T-helper 2 cell treated with Interferon-gamma antibody and Interleukin-4, amounts not matched to agents 100 ng/mL and 5 ng/mL, for 36 hours (primary cell): ENCODE results near the gene PLK5. TPM values are rescaled to one million over a fixed set of nuclear protein-coding genes. Genes with fewer than 3 reads are reported as not detected.
"Not testable (repeated sequence)": the region's sequence is repeated elsewhere in the genome, so short reads cannot be mapped to it uniquely, and the experiment has no call there.

Source experiments
- intact Hi-C: fragments of 100-400 bp; cut with micrococcal nuclease; formaldehyde crosslinking; loops from one replicate; pipeline ENCODE4 v1.15.1; 2023
- total RNA-seq: library from RNA; stranded (reverse); gene quantifications from 2 replicates; pipeline ENCODE4 v1.2.3, GENCODE V29; 2022

Gene PLK5
- total RNA-seq, 1 donor from 2014 or later = 0.07 TPM

DNA sequence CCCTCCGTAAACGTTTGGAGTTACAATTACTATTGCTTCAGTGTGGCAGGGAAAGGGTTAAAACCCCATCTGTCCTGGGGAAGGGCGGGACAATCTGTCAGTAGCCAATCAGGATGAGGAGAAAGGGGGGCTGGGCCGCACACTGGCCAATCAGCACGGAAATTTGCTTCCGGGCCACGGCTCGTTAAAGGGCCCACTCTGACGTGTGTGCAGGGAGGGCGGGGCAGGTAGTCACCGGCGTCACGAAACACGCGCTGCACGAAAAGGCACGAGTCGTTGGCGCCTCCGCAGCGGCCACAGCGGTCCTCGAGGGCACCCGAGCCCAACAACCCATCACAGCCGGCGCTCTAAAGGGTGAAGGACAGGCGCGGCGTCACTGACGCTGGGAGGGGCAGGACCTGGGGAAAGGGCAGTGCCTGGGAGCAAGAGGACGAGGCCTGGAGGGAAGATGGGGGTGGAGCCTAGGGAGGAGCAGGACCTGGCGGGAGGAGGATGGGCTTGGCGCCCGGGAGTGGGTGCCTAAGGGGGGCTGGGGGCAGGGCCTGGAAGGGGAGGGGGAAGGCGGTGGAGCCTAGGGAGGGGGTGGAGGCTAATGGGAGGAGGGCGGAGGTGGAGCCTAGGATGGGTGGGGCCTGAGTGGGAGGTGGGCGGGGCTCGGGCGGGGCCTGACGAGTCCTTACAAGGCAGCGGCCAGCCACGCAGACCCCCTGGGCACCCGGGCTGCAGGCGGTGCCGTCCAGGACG is 15.9 kb upstream of the PLK5 start:
- intact Hi-C loops = no loop called here

GRCh38 chr19:1508507-1508856 is 15.4 kb upstream of the PLK5 start:
- intact Hi-C loops = no loop called here

DNA sequence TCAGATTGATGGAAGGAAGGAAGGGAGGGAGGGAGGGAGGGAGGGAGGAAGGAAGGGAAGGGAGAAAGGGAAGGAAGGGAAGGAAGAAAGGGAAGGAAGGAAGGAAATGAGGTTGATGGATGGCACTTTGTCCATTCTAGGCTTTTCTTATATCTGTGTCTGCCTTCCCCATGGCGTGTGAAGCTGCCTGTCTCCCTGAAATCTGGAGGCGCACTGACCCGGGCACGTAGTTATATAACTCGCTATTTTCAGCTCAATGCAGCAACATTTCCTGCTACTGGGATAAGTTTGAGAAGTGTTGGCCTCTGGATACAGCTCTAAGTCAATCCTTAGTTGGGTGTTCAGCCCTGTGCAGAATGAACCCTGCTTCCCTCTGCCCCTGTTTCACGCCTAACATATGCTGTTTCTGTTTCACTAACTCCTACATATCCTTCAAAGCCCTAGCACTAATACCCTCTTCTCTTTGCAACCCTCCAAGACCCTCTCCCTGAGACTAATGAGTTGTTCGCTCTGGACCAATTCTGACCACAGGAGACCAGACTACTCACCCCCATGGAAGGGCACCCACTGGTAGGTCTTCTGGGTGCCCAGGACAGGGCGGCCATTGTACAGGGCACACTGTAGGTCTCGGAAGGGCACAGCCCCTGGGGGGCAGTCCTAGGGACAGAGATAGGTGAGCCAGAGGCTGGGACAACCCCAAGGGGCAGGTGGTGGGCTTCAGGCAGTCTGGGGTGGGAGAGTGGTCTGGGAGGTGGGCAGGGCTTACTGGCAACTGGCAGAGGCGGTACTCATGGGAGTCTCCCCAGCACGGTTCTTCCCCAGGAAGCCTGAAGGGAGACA is 14.1 kb upstream of the PLK5 start:
- intact Hi-C loops = loop anchor here (5.0 kb wide), 2 partner anchors 38 to 233 kb away; partner anchors contain the start of gene FAM174C

- intact Hi-C loops = loop anchor here (5.0 kb wide), 2 partner anchors 38 to 233 kb away; partner anchors contain the start of gene FAM174C
Observed at GRCh38 chr19:1510442-1510806, 13.5 kb upstream of the PLK5 start.

DNA sequence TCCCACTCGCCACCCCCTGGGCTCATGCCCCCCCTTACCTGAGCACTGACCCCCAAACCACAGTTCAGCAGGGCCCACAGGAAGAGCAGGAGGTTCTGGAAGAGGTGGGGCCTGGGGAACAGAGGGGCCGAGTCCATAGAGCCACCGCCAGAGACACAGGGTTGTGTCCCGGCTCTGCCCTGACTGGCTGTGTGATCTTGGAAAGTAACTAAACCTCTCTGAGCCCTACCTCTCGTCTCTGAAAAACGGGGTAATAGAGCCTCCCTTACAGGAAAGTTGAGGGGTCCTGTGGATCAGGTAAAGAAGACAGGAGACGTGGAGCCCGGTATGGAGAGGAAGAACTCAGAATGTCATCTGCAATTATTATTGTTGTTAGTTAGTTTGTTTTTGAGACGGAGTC is 13.1 kb upstream of the PLK5 start:
- intact Hi-C loops = loop anchor here (5.0 kb wide), 2 partner anchors 39 to 234 kb away; partner anchors contain the start of gene FAM174C

DNA sequence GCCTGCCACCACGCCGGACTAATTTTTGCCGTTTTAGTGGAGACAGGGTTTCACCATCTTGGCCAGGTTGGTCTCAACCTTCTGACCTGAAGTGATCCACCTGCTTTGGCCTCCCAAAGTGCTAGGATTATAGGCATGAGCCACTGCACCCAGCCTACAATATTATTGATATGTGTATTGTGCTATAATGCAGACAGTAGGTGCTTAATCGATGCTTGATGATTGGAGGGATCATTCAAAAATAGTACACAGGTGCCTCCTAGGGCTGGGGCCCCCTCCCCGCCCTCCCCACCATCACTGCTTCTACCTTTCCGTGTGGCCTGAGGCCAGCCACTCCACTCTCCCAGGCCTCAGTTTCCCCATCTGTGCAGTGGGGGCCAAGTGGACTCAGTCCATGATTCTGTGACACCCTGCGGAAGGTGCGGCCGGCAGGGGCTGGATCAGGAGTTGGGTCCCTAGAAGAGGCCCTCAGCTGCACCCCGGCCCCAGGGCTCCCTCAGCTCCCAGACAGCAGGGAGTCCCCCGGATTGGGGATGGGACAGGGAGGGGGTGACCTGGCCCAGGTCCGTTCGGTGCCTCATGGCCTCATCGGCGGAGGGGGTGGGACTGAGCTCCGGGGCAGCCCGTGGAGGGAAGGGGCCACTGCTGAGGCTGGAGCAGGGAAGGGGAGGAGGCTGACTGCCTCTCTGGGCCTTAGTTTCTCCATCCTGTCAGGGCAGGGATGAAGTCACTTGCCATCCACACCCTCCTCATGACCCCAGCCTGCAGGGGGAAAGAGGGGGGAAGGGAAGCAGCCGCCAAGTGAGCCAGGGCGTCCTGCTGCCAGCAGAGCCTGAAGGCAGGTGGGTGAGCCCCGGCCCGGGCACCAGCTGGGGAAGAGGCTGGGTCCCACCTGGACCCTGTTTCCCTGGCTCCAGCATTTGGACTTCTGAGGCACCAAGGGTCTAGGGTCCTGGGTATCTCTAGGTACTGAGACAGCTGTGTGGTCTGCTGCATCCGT is 12.3 kb upstream of the PLK5 start:
- intact Hi-C loops = loop anchor here (2.0 to 5.0 kb wide), 3 partner anchors 39 to 234 kb away; partner anchors contain the start of genes FAM174C and RPS15

DNA sequence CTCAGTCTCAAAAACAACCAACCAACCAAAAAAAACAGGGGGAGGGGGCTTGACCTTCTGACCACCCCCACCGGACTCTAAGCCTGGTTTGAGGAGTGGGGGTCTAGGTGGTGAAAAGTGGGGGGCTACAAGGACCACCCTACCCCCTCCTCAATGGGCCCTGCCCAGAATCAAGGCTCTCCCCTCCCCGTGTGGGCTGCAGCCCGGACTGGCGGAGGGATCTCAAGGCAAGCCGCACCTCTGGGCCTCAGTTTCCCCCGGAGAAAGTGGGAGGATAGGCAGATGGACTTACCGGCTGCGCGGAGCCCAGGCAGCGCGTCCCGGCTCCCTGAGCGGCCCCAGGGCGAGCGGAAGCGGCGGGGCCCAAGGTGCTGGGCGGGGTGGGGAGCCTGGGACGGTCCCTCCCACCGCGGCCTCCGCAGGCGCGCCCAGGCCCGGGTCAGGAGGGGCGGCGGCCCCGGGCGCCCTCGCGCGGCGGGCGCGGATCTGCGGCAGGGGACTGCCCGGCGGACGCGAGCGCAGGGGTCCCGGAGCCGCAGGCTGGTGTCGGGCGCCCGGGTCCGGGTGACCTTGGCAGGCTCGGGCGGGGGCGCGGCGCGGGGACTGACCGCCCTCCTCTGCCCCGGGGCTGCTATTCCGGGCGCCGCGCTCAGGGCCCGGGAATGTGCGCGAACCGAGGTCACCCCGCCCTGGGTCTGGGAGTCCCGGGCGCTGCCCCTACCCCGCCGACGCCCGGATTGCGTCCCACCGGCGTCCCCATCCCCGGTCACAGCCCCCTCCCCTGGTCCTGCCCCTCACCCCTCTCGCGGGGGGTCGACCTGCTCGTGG is 11.0 kb upstream of the PLK5 start, which contains the start of gene ADAMTSL5:
ADAMTSL5 (minus strand) TSS at position 349 of the 828 bp plus-strand sequence. CDS start 2,076 bp downstream, outside the sequence.
- intact Hi-C loops = loop anchor here (1.0 to 5.0 kb wide), 4 partner anchors 23 to 236 kb away; partner anchors contain the start of genes FAM174C, PCSK4 and RPS15

DNA sequence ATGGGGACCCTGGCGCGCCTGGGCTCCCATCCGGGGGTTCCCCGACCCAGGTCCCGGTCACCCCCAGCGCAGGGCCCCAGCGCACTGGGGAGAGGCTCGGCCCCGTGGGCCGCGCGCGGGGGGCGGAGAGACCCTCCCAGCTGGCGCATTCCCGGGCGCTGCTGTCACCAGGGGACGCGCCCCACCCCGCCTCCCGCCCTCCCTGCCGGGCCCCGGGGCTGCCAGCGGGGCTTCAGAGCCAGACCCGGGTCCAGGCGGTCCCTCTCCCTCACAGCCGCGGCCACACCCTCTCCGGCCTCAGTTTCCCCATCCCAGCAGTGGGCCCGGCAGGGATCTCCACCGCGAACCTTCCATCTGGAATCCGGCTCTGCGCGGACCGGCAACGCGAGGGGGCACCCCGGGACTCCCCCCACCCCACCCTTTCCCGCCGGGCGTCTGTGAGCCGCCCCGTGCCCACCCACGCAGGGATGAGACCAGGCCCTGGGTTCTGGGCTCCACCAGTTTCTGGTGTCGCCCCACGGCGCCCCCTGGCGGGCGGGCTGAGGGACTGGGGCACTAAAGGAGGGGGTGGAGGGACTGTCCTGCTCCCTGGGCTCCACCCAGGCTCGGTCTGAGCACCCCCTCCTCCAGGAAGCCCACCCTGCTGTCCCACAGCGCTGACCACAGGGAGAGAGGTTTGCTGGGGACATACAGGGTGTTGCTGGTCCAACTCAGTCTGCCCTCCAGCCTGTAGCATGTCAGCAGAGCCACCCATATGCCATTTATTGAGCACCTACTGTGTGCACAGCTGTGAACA is 10.2 kb upstream of the PLK5 start:
- intact Hi-C loops = loop anchor here (1.0 to 5.0 kb wide), 4 partner anchors 23 to 236 kb away; partner anchors contain the start of genes FAM174C, PCSK4 and RPS15

- intact Hi-C loops = loop anchor here (5.0 kb wide), 2 partner anchors 42 to 237 kb away; partner anchors contain the start of gene FAM174C
Observed at GRCh38 chr19:1514295-1514661, 9.6 kb upstream of the PLK5 start.

- intact Hi-C loops = loop anchor here (5.0 kb wide), 2 partner anchors 43 to 238 kb away; partner anchors contain the start of gene FAM174C
Observed at GRCh38 chr19:1514986-1515721, 8.7 kb upstream of the PLK5 start.

- intact Hi-C loops = no loop called here
Observed at GRCh38 chr19:1516395-1516753, 7.5 kb upstream of the PLK5 start.

DNA sequence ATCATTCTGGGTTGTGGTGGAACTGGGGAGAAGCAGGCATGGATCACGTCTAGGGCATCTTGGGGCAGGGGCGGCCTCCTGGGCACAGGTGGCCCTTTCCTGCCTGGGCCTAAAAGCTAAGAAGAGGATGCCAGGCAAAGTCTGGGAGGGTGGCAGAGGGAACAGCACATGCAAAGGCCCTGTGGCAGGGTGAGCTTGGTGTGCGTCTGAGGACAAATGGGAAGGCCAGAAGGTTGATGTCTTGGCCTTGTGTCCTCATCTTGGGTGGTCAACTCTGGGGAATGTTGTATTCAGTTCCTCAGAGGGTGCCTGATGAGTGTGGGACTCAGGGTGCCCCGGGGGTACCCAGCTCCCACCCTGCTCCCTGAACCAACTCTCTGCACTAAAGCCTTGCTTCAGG is 5.4 kb upstream of the PLK5 start:
- intact Hi-C loops = no loop called here

- intact Hi-C loops = not testable (repeated sequence)
Observed at GRCh38 chr19:1519802-1520201, 4.1 kb upstream of the PLK5 start.

DNA sequence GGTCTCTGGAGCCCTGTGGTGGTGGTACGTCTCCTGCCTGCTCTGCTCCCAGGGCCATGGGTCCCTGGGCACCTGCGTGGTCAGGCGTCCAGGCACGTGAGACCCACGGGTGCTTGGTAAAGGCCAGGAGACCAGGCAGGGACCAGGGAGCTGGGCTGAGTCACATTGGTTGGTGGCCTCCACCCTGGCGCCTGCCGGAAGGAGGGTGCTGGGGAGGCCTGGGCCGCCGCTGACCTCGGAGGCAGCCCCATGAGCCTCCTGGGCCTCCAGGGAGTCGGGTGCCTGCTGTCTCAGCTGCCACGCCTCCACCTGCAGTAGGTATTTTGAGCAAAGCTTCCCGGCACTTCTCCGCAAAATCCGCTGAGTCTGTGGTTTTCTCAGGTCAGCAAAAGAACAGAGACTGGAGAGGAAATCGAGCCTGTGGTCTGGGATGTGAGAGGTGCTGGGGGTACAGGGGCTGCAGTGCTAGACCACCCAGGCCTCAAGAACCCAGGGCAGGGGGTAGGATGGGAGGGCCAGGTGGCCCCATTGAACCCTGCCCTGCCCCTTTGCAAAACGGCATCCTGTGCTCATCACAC is 3.6 kb upstream of the PLK5 start:
- intact Hi-C loops = no loop called here

- intact Hi-C loops = no loop called here
Observed at GRCh38 chr19:1521636-1522035, 2.2 kb upstream of the PLK5 start.

DNA sequence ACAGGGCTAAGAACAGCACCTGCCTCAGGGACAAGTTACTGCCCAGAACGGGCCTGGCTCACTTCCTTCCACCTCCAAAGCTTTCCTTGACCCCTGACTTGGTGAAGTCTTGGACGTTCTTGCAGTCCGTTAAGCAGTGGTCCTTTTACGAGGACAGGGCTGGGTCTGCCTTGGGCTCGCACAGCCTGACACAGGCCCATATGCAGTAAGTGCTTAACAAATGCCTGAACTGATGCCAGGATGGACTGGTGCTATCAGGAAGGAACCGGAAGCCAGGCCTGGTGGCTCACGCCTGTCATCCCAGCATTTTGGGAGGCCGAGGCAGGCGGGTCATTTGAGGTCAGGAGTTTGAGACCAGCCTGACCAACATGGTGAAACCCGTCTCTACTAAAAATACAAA is 1.8 kb upstream of the PLK5 start:
- intact Hi-C loops = no loop called here

DNA sequence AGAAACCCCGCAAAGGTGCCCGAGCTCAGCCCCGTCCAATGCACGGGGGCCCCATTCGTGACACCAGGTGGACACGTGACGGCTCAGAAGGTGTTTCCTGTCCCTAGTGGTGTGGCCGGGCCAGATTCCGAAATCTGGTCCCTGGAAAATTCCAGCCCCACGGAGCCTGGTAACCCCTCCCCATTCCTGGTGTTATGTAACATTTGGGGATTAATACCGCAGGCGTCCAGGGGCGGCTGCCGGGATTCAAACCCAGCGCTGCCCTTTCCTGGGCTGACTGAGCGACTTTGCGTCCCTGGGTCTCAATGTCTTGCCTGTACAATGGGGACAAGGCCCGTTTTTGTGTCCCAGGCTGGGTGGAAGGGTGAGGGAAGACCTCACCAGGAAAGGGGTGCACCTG is 1.0 kb upstream of the PLK5 start:
- intact Hi-C loops = no loop called here
